HepG2 (cell line): ENCODE measurements around the gene RAB1B. TPM values are rescaled to one million over a fixed set of nuclear protein-coding genes. Genes with fewer than 3 reads are reported as not detected.

ENCODE experiments used
- FOXK1 ChIP-seq: sonication (generic); formaldehyde crosslinking; IDR thresholded peaks from 2 replicates; pipeline ENCODE4 v1.4.0; 2020; ENCODE audit warnings: low read depth, missing genetic modification reagents, borderline replicate concordance
- FOXP4 ChIP-seq: sonication (generic); formaldehyde crosslinking; IDR thresholded peaks from 2 replicates; pipeline ENCODE4 v1.4.0; 2020; ENCODE audit warnings: missing genetic modification reagents
- HMG20A ChIP-seq: IDR thresholded peaks from 2 replicates; pipeline ENCODE4 v1.6.1; 2016; ENCODE audit warnings: borderline replicate concordance
- HNF4A ChIP-seq: sonication (generic); formaldehyde crosslinking; IDR thresholded peaks from 2 replicates; pipeline ENCODE4 v1.4.0; 2020; ENCODE audit warnings: missing genetic modification reagents
- HOXA5 ChIP-seq: sonication (generic); formaldehyde crosslinking; IDR thresholded peaks from 2 replicates; pipeline ENCODE4 v1.4.0; 2020; ENCODE audit warnings: missing genetic modification reagents
- KDM5A ChIP-seq: fragments of 200-600 bp; sonication (generic); IDR thresholded peaks from 2 replicates; pipeline ENCODE4 v1.7.0; 2018; ENCODE audit warnings: antibody characterized with exemption, mild to moderate bottlenecking, low read length, borderline replicate concordance
- MED8 ChIP-seq: sonication (generic); formaldehyde crosslinking; IDR thresholded peaks from 2 replicates; pipeline ENCODE4 v1.8.1; 2023; ENCODE audit warnings: mild to moderate bottlenecking, missing genetic modification reagents; ENCODE audit not compliant: insufficient replicate concordance
- NFATC3 ChIP-seq: sonication (generic); formaldehyde crosslinking; IDR thresholded peaks from 2 replicates; pipeline ENCODE4 v1.5.1; 2020; ENCODE audit warnings: mild to moderate bottlenecking, missing genetic modification reagents
- SP1 ChIP-seq, 2 experiments: fragments of 450-650 bp in 1 of 2; sonication (generic) in 1 of 2; formaldehyde crosslinking in 1 of 2; IDR thresholded peaks; 2 replicates each; pipeline versions ENCODE4 v1.4.0 to v1.6.1; 2016 to 2020; ENCODE audit warnings: missing genetic modification reagents in 1 of 2
- TIGD3 ChIP-seq: sonication (generic); formaldehyde crosslinking; IDR thresholded peaks from 2 replicates; pipeline ENCODE4 v1.5.1; 2020; ENCODE audit warnings: mild to moderate bottlenecking, missing genetic modification reagents, borderline replicate concordance
- ZFP36L2 ChIP-seq: sonication (generic); formaldehyde crosslinking; IDR thresholded peaks from 2 replicates; pipeline ENCODE4 v1.4.0; 2020; ENCODE audit warnings: missing genetic modification reagents
- ZKSCAN8 ChIP-seq: IDR thresholded peaks from 2 replicates; pipeline ENCODE4 v1.6.1; 2016; ENCODE audit warnings: borderline replicate concordance, missing genetic modification reagents, missing compliant biosample characterization
- ZNF205 ChIP-seq: IDR thresholded peaks from 2 replicates; pipeline ENCODE4 v1.6.1; 2018; ENCODE audit warnings: missing biosample characterization, missing genetic modification reagents
- ZNF251 ChIP-seq: sonication (generic); formaldehyde crosslinking; IDR thresholded peaks from 2 replicates; pipeline ENCODE4 v1.9.0; 2021; ENCODE audit warnings: mild to moderate bottlenecking, missing genetic modification reagents
- ZNF570 ChIP-seq: sonication (generic); formaldehyde crosslinking; IDR thresholded peaks from 2 replicates; pipeline ENCODE4 v1.4.0; 2020; ENCODE audit warnings: mild to moderate bottlenecking, missing genetic modification reagents, borderline replicate concordance
- ZNF660 ChIP-seq: sonication (generic); formaldehyde crosslinking; IDR thresholded peaks from 2 replicates; pipeline ENCODE4 v1.5.1; 2020; ENCODE audit warnings: mild to moderate bottlenecking, low read depth, missing genetic modification reagents, borderline replicate concordance
- polyA plus RNA-seq, 8 experiments: library from polyadenylated mRNA; depleted of rRNA in 3 of 8; stranded (reverse) in 7 of 8; unstranded in 1 of 8; fragments of >200 nt; fragmentation: Illumina TruSeq in 4 of 8; extraction: Trizol in 4 of 8; gene quantifications; 2 replicates each; pipeline versions ENCODE4 v1.2.1 to v1.2.3, GENCODE V29; 2011 to 2016; ENCODE audit warnings: low read depth in 4 of 8, missing spikeins in 1 of 8, mixed read lengths in 1 of 8; ENCODE audit not compliant: insufficient read depth in 1 of 8
- total RNA-seq, 5 experiments: library from RNA; depleted of rRNA; stranded (reverse); fragments of >200 nt; fragmentation: Illumina TruSeq; extraction: Trizol; gene quantifications; 2 replicates each; pipeline ENCODE4 v1.2.3, GENCODE V29; 2016; ENCODE audit warnings: low read depth in 1 of 5
- TF ChIP-seq, protein P1 (sequence below): sonication (generic); formaldehyde crosslinking; IDR thresholded peaks from 2 replicates; pipeline ENCODE4 v1.4.0; 2020; ENCODE audit warnings: mild to moderate bottlenecking, missing genetic modification reagents
- TF ChIP-seq, protein P2 (sequence below): sonication (generic); formaldehyde crosslinking; IDR thresholded peaks from 2 replicates; pipeline ENCODE4 v1.4.0; 2020; ENCODE audit warnings: missing genetic modification reagents, borderline replicate concordance
- TF ChIP-seq, protein P3 (sequence below), 2 experiments: sonication (generic) in 1 of 2; formaldehyde crosslinking in 1 of 2; IDR thresholded peaks; 2 replicates each; pipeline versions ENCODE4 v1.4.0 to v1.6.1; 2018 to 2020; ENCODE audit warnings: missing genetic modification reagents in 2 of 2, borderline replicate concordance in 1 of 2, low read depth in 1 of 2, mild to moderate bottlenecking in 1 of 2, missing biosample characterization in 1 of 2

The RAB1B gene
- total and polyA plus RNA-seq, 2 of the 13 experiments (the other 11 are each of a cell fraction or from before 2014, with no cell fraction given), result 77.9 to 87.9 TPM

- TF ChIP-seq ZFP36L2 (CRISPR knock-in tag) (peak; percentile 13; the same call in 1 of the 2 replicates), ZNF251 (CRISPR knock-in tag) (no peak), SP1 (IDR thresholded peaks at IDR 0.05) (no peak), SP1 (CRISPR knock-in tag; IDR thresholded peaks at IDR 0.05) (peak; percentile 84), KDM5A (peak; percentile 68; the same call in 1 of the 2 replicates), MED8 (no peak), HOXA5 (CRISPR knock-in tag) (no peak), FOXP4 (no peak), ZNF660 (CRISPR knock-in tag) (no peak), ZNF570 (CRISPR knock-in tag) (0 out of 2 replicates have a peak, but pooled peaks have one; percentile 46), HNF4A (CRISPR knock-in tag) (no peak; the same call in 1 of the 2 replicates), ZNF205 (CRISPR knock-in tag) (no peak), NFATC3 (CRISPR knock-in tag) (no peak), FOXK1 (CRISPR knock-in tag) (0 out of 2 replicates have a peak, but pooled peaks have one; percentile 2), TIGD3 (CRISPR knock-in tag) (no peak), HMG20A (CRISPR knock-in tag) (no peak), ZKSCAN8 (peak; percentile 72; the same call in 1 of the 2 replicates)
- TF ChIP-seq, protein P1, sequence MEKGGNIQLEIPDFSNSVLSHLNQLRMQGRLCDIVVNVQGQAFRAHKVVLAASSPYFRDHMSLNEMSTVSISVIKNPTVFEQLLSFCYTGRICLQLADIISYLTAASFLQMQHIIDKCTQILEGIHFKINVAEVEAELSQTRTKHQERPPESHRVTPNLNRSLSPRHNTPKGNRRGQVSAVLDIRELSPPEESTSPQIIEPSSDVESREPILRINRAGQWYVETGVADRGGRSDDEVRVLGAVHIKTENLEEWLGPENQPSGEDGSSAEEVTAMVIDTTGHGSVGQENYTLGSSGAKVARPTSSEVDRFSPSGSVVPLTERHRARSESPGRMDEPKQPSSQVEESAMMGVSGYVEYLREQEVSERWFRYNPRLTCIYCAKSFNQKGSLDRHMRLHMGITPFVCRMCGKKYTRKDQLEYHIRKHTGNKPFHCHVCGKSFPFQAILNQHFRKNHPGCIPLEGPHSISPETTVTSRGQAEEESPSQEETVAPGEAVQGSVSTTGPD (CRISPR knock-in tag), result no peak
- TF ChIP-seq, protein P2, sequence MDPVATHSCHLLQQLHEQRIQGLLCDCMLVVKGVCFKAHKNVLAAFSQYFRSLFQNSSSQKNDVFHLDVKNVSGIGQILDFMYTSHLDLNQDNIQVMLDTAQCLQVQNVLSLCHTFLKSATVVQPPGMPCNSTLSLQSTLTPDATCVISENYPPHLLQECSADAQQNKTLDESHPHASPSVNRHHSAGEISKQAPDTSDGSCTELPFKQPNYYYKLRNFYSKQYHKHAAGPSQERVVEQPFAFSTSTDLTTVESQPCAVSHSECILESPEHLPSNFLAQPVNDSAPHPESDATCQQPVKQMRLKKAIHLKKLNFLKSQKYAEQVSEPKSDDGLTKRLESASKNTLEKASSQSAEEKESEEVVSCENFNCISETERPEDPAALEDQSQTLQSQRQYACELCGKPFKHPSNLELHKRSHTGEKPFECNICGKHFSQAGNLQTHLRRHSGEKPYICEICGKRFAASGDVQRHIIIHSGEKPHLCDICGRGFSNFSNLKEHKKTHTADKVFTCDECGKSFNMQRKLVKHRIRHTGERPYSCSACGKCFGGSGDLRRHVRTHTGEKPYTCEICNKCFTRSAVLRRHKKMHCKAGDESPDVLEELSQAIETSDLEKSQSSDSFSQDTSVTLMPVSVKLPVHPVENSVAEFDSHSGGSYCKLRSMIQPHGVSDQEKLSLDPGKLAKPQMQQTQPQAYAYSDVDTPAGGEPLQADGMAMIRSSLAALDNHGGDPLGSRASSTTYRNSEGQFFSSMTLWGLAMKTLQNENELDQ (CRISPR knock-in tag), result no peak
- TF ChIP-seq, protein P3, sequence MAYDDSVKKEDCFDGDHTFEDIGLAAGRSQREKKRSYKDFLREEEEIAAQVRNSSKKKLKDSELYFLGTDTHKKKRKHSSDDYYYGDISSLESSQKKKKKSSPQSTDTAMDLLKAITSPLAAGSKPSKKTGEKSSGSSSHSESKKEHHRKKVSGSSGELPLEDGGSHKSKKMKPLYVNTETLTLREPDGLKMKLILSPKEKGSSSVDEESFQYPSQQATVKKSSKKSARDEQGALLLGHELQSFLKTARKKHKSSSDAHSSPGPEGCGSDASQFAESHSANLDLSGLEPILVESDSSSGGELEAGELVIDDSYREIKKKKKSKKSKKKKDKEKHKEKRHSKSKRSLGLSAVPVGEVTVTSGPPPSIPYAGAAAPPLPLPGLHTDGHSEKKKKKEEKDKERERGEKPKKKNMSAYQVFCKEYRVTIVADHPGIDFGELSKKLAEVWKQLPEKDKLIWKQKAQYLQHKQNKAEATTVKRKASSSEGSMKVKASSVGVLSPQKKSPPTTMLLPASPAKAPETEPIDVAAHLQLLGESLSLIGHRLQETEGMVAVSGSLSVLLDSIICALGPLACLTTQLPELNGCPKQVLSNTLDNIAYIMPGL (CRISPR knock-in tag; IDR thresholded peaks at IDR 0.05; ENCODE audit: borderline replicate concordance in 1 of 2, low read depth in 1 of 2), result peak; percentile 84 to 95
Measured at GRCh38 chr11:66311965-66312548, 43.6 kb downstream of the RAB1B start (continued).
